Left kidney (tissue), 8 donors: Measurements from ENCODE around the gene KCTD10. TPM values are rescaled to one million over a fixed set of nuclear protein-coding genes. Genes with fewer than 3 reads are reported as not detected.
A peak's percentile ranks its signal among the peaks of the same experiment; 100 is the strongest.

Experiments used
- DNase-seq: peaks from one replicate; pipeline ENCODE4 v3.0.0-alpha.2; 2013
- long read RNA-seq, 8 donors: transcript quantifications; one replicate each; lab custom pipeline, GENCODE V29; 2026
- polyA plus RNA-seq: library from polyadenylated mRNA; unstranded; fragments of 120-200 nt; gene quantifications from one replicate; pipeline ENCODE4 v1.2.1, GENCODE V29; 2013; ENCODE audit not compliant: insufficient read length

The KCTD10 gene
- 51.9 TPM for polyA plus RNA-seq
- long read RNA-seq, donor 1, full-length matches to known transcripts, result 19 of 19 reads
- long read RNA-seq, donor 1, partial matches to known transcripts, result 0 of 19 reads
- long read RNA-seq, donor 1, other reads (novel, unspliced or antisense), result 0 of 19 reads
- long read RNA-seq, donor 2, full-length matches to known transcripts, result 8 of 8 reads
- long read RNA-seq, donor 2, partial matches to known transcripts, result 0 of 8 reads
- long read RNA-seq, donor 2, other reads (novel, unspliced or antisense), result 0 of 8 reads
- long read RNA-seq, donor 3, full-length matches to known transcripts, result 3 of 3 reads
- long read RNA-seq, donor 3, partial matches to known transcripts, result 0 of 3 reads
- long read RNA-seq, donor 3, other reads (novel, unspliced or antisense), result 0 of 3 reads
- long read RNA-seq, donor 4, full-length matches to known transcripts, result 2 of 2 reads
- long read RNA-seq, donor 4, partial matches to known transcripts, result 0 of 2 reads
- long read RNA-seq, donor 4, other reads (novel, unspliced or antisense), result 0 of 2 reads
- long read RNA-seq, donor 5, full-length matches to known transcripts, result 19 of 19 reads
- long read RNA-seq, donor 5, partial matches to known transcripts, result 0 of 19 reads
- long read RNA-seq, donor 5, other reads (novel, unspliced or antisense), result 0 of 19 reads
- long read RNA-seq, donor 6, full-length matches to known transcripts, result 19 of 19 reads
- long read RNA-seq, donor 6, partial matches to known transcripts, result 0 of 19 reads
- long read RNA-seq, donor 6, other reads (novel, unspliced or antisense), result 0 of 19 reads
- long read RNA-seq, donor 7, full-length matches to known transcripts, result 18 of 18 reads
- long read RNA-seq, donor 7, partial matches to known transcripts, result 0 of 18 reads
- long read RNA-seq, donor 7, other reads (novel, unspliced or antisense), result 0 of 18 reads
- long read RNA-seq, donor 8, full-length matches to known transcripts, result 9 of 9 reads
- long read RNA-seq, donor 8, partial matches to known transcripts, result 0 of 9 reads
- long read RNA-seq, donor 8, other reads (novel, unspliced or antisense), result 0 of 9 reads

GRCh38 chr12:109477185-109477962 lies at the start of gene KCTD10, which contains the start of gene UBE3B:
Gene KCTD10, minus strand, starts transcription at chr12:109477300. Its CDS starts 38 bp downstream, at chr12:109477262.
Gene UBE3B, plus strand, starts transcription at chr12:109477634. Its CDS starts 5,918 bp downstream, at chr12:109483552.
- DNase-seq, result peak; percentile 87

GRCh38 chr12:109525279-109525585 lies 48.1 kb upstream of the KCTD10 start:
- DNase-seq, result no peak

- no peak for DNase-seq
Measured at GRCh38 chr12:109524466-109525278, 47.6 kb upstream of the KCTD10 start.

- no peak for DNase-seq
Measured at GRCh38 chr12:109523504-109523903, 46.4 kb upstream of the KCTD10 start.

GRCh38 chr12:109523071-109523470 lies 46.0 kb upstream of the KCTD10 start:
- DNase-seq, result no peak

- peak; percentile 15 for DNase-seq
Measured at GRCh38 chr12:109521831-109522230, 44.7 kb upstream of the KCTD10 start.

GRCh38 chr12:109519787-109520186 lies 42.7 kb upstream of the KCTD10 start:
- no peak for DNase-seq

- DNase-seq, result peak; percentile 60
Measured at GRCh38 chr12:109518820-109519665, 41.9 kb upstream of the KCTD10 start.

GRCh38 chr12:109517619-109518018 lies 40.5 kb upstream of the KCTD10 start:
- DNase-seq, result no peak

- no peak for DNase-seq
Measured at GRCh38 chr12:109513977-109514376, 36.9 kb upstream of the KCTD10 start.

GRCh38 chr12:109513051-109513450 lies 36.0 kb upstream of the KCTD10 start:
- DNase-seq, result no peak

GRCh38 chr12:109512608-109513007 lies 35.5 kb upstream of the KCTD10 start:
- no peak for DNase-seq

GRCh38 chr12:109510196-109510595 lies 33.1 kb upstream of the KCTD10 start:
- DNase-seq, result no peak

- DNase-seq, result no peak
Measured at GRCh38 chr12:109504068-109504467, 27.0 kb upstream of the KCTD10 start.

GRCh38 chr12:109503611-109504010 lies 26.5 kb upstream of the KCTD10 start:
- no peak for DNase-seq

- DNase-seq, result no peak
Measured at GRCh38 chr12:109502332-109502731, 25.2 kb upstream of the KCTD10 start.

GRCh38 chr12:109501299-109501698 lies 24.2 kb upstream of the KCTD10 start:
- no peak for DNase-seq

GRCh38 chr12:109500406-109501185 lies 23.5 kb upstream of the KCTD10 start:
- no peak for DNase-seq

GRCh38 chr12:109497675-109498074 lies 20.6 kb upstream of the KCTD10 start:
- DNase-seq, result no peak
